CD8-positive, alpha-beta memory T cell (primary cell): Measurements from ENCODE around the gene COX7B. TPM values are rescaled to one million over a fixed set of nuclear protein-coding genes. Genes with fewer than 3 reads are reported as not detected.
"Not testable (repeated sequence)": the region's sequence is repeated elsewhere in the genome, so short reads cannot be mapped to it uniquely, and the experiment has no call there.

Experiments
- CTCF ChIA-PET: fragments of 350-600 bp; sonication (Branson Sonifier 250); formaldehyde crosslinking; loops from one replicate; lab custom pipeline; 2021; ENCODE audit warnings: antibody characterized with exemption; lab: Charles Lee
- POLR2A ChIA-PET: fragments of 350-600 bp; sonication (Branson Sonifier 250); formaldehyde crosslinking; loops from one replicate; lab custom pipeline; 2021; ENCODE audit warnings: antibody characterized with exemption; lab: Charles Lee
- DNase-seq, 5 donors: peaks; one replicate each; pipeline versions ENCODE4 v3.0.0 to v3.0.0-alpha.2; 2020 to 2022; ENCODE audit warnings: mixed read lengths in 1 of 5
- H3K27ac ChIP-seq: one replicate; pipeline ENCODE4 v1.7.0; 2013; ENCODE audit warnings: low read depth, mild to moderate bottlenecking, low read length, moderate library complexity
- H3K27me3 ChIP-seq: 2 replicates; pipeline ENCODE4 v1.7.0; 2013; ENCODE audit warnings: low read length, mild to moderate bottlenecking; ENCODE audit not compliant: insufficient read depth, poor library complexity, severe bottlenecking
- H3K36me3 ChIP-seq: 2 replicates; pipeline ENCODE4 v1.7.0; 2013; ENCODE audit warnings: mild to moderate bottlenecking, low read length, moderate library complexity; ENCODE audit not compliant: insufficient read depth
- H3K4me1 ChIP-seq: 2 replicates; pipeline ENCODE4 v1.7.0; 2013; ENCODE audit warnings: mild to moderate bottlenecking, low read length, moderate library complexity; ENCODE audit not compliant: insufficient read depth
- H3K4me3 ChIP-seq: 2 replicates; pipeline ENCODE4 v1.7.0; 2013; ENCODE audit warnings: mild to moderate bottlenecking, low read length
- H3K9me3 ChIP-seq: 2 replicates; pipeline ENCODE4 v1.7.0; 2013; ENCODE audit warnings: mild to moderate bottlenecking, low read length
- H3K27ac Mint-ChIP-seq, 8 donors: one replicate each; pipeline ENCODE4 v1.8.0; 2020 to 2021; ENCODE audit warnings: mixed read lengths in 8 of 8, mild to moderate bottlenecking in 6 of 8, inconsistent platforms in 3 of 8, moderate library complexity in 3 of 8
- H3K27me3 Mint-ChIP-seq, 2 donors: one replicate each; pipeline ENCODE4 v1.8.0; 2020 to 2021; ENCODE audit warnings: mixed read lengths in 2 of 2, mild to moderate bottlenecking in 1 of 2, moderate library complexity in 1 of 2
- H3K36me3 Mint-ChIP-seq, 3 donors: one replicate each; pipeline ENCODE4 v1.8.0; 2020 to 2021; ENCODE audit warnings: mixed read lengths in 3 of 3, inconsistent platforms in 1 of 3, mild to moderate bottlenecking in 1 of 3
- H3K4me1 Mint-ChIP-seq, 3 donors: one replicate each; pipeline ENCODE4 v1.8.0; 2020 to 2021; ENCODE audit warnings: mixed read lengths in 3 of 3, inconsistent platforms in 1 of 3, mild to moderate bottlenecking in 1 of 3
- H3K4me3 Mint-ChIP-seq, 7 donors: one replicate each; pipeline ENCODE4 v1.8.0; 2020 to 2021; ENCODE audit warnings: mixed read lengths in 7 of 7, mild to moderate bottlenecking in 6 of 7, moderate library complexity in 4 of 7, inconsistent platforms in 2 of 7
- H3K9me3 Mint-ChIP-seq, 5 donors: one replicate each; pipeline ENCODE4 v1.8.0; 2020 to 2022; ENCODE audit warnings: mixed read lengths in 5 of 5, mild to moderate bottlenecking in 3 of 5, moderate library complexity in 2 of 5, inconsistent platforms in 1 of 5
- polyA plus RNA-seq: library from polyadenylated mRNA; unstranded; fragments of 300-500 nt; fragmentation: Illumina TruSeq; gene quantifications from one replicate; pipeline ENCODE4 v1.2.3, GENCODE V29; 2021
- total RNA-seq, 2 experiments: library from RNA; stranded (reverse); gene quantifications; one replicate each; pipeline ENCODE4 v1.2.3, GENCODE V29; 2021

Gene COX7B
- 100 to 1,000 TPM; 298 to 348 TPM for total RNA-seq
- polyA plus RNA-seq: 377 TPM

DNA sequence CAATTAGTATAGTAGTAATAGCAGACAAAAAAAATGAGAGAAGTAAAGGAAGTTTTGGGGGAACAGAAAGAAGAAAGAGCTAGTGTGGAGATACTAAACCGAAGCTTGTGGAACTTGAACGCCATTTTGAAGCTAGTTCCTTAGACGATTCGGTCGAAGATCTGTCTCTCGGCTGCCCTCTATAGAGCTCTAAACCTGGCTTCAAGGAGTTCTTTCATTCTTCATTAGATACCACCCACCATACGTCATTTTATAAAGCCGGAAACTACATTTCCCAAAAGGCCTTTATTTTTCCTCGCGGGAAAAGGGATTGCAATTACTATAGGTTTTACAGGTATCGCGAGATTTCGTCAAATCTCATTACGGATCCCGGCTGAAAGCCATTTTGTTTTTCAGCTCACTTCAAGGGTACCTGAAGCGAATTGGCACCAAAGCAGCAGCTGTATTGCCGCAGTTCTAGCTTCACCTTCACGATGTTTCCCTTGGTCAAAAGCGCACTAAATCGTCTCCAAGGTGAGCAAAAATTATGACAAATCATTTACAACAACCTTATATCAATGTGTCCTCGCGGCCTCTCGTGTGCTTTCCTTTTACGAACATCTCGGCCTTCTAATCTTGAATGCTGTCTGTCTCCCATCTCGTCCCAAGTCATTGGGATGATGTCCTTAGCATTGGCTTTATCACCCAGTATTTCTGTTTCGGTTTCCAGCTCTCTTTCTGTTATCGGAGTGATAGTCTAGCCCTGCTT, at the start of gene COX7B:
Gene COX7B, plus strand, starts transcription at position 388 of the 748 bp plus-strand sequence. Its CDS starts 86 bp downstream, at position 474.
- Mint-ChIP-seq H3K9me3 (no peaks in the 10 kb centered on the region), H3K4me3 (peak within 1 kb of the TSS; percentile 85 to 98 (median 93)), H3K4me1 (peaks cover 17 to 37% (median 31%) of the 10 kb centered on the region in 3 donors), H3K27ac (peak within 1 kb of the TSS; percentile 92 to 99 (median 96)), H3K27me3 (no peaks in the 10 kb centered on the region), H3K36me3 (peaks cover 0 to 33% (median 2%) of the 10 kb centered on the region in 3 donors)
- Histone ChIP-seq H3K27me3 (no peaks in the 10 kb centered on the region), H3K4me1 (peaks cover 16% of the 10 kb centered on the region), H3K9me3 (no peaks in the 10 kb centered on the region), H3K27ac (peak within 1 kb of the TSS; percentile 81), H3K36me3 (peaks cover 4% of the 10 kb centered on the region), H3K4me3 (peak within 1 kb of the TSS; percentile 74)
- ChIA-PET CTCF (interaction anchor here (0.7 to 3.7 kb wide), 9 partner anchors 12 to 205 kb away, joined by 3 to 37 read pairs (median 3); partner anchors contain the start of genes ATP7A and PGK1), POLR2A (interaction anchor here (0.5 to 3.2 kb wide), 6 partner anchors 11 to 1472 kb away, joined by 3 to 21 read pairs (median 4); partner anchors contain the start of gene ATP7A)
- peak; percentile 24 to 87 (median 80) for DNase-seq

DNA sequence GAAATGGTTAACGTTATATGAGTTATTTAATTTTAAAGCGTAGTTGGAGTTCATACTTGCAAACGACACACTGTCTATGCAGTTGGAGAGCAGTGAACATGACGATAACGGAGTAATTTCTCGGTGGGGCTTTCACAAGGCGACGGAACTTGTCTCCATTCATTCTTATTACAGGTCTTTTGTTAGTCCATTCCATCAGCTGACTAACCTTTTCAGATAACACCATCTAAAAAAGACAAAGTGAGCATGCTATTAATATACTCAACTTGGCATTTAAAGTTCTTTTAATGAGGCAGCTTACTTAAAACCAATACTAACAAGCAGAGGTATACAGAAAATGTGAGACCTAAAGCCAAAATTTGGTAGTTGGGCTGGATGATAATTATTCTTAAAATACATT, 23.9 kb upstream of the COX7B start:
- peaks cover 2 to 17% (median 4%) of the 10 kb centered on the region in 3 donors for H3K4me1 Mint-ChIP-seq
- POLR2A ChIA-PET: no interaction called here
- no peaks in the 10 kb centered on the region for H3K27me3 Mint-ChIP-seq

GRCh38 chrX:77881418-77881817, 17.9 kb upstream of the COX7B start:
- H3K36me3 ChIP-seq, H3K27ac Mint-ChIP-seq, POLR2A ChIA-PET, CTCF ChIA-PET, H3K9me3 Mint-ChIP-seq, H3K27me3 ChIP-seq, H3K4me3 ChIP-seq, H3K27me3 Mint-ChIP-seq, H3K4me1 ChIP-seq, H3K9me3 ChIP-seq, DNase-seq, H3K27ac ChIP-seq, H3K4me3 Mint-ChIP-seq: not testable (repeated sequence)
- peaks cover 3 to 15% (median 5%) of the 10 kb centered on the region in 3 donors for H3K4me1 Mint-ChIP-seq
- peaks cover 0 to 30% (median 0%) of the 10 kb centered on the region in 3 donors for H3K36me3 Mint-ChIP-seq

More for the DNA sequence above, 23.9 kb upstream of the COX7B start:
- H3K4me3 ChIP-seq: no peak overlapping the region
- H3K36me3 ChIP-seq: no peaks in the 10 kb centered on the region
- no peaks in the 10 kb centered on the region for H3K4me1 ChIP-seq
- Mint-ChIP-seq H3K27ac (no peak overlapping the region), H3K4me3 (no peak overlapping the region), H3K9me3 (no peaks in the 10 kb centered on the region), H3K36me3 (peaks cover 0 to 31% (median 5%) of the 10 kb centered on the region in 3 donors)
- no peak for DNase-seq
- H3K27ac ChIP-seq: no peak overlapping the region
- H3K27me3 ChIP-seq: no peaks in the 10 kb centered on the region
- H3K9me3 ChIP-seq: no peaks in the 10 kb centered on the region
- CTCF ChIA-PET: interaction anchor here (1.0 kb wide), 1 partner anchor 16 kb away, joined by 3 read pairs; no protein-coding TSS in a partner anchor

- Mint-ChIP-seq H3K27ac (peak overlapping the region in 3 of 8 donors; percentile 1 to 99 (median 62)), H3K27me3 (peaks cover 0 to 2% of the 10 kb centered on the region in 2 donors), H3K36me3 (peaks cover 0 to 15% (median 0%) of the 10 kb centered on the region in 3 donors), H3K4me3 (peak overlapping the region in 5 of 7 donors; percentile 1 to 61 (median 13)), H3K4me1 (peaks cover 27 to 47% (median 42%) of the 10 kb centered on the region in 3 donors), H3K9me3 (no peaks in the 10 kb centered on the region)
- DNase-seq: no peak
- POLR2A ChIA-PET: no interaction called here
- Histone ChIP-seq H3K4me1 (peaks cover 12% of the 10 kb centered on the region), H3K9me3 (no peaks in the 10 kb centered on the region), H3K4me3 (no peak overlapping the region), H3K27me3 (no peaks in the 10 kb centered on the region), H3K27ac (no peak overlapping the region), H3K36me3 (no peaks in the 10 kb centered on the region)
- CTCF ChIA-PET: no interaction called here
Measured at GRCh38 chrX:77892887-77893286, 6.4 kb upstream of the COX7B start.

GRCh38 chrX:77893713-77894112, 5.6 kb upstream of the COX7B start:
- no peaks in the 10 kb centered on the region for H3K27me3 ChIP-seq
- H3K4me1 Mint-ChIP-seq: peaks cover 27 to 42% (median 37%) of the 10 kb centered on the region in 3 donors
- H3K36me3 Mint-ChIP-seq: peaks cover 0 to 15% (median 0%) of the 10 kb centered on the region in 3 donors
- no peak overlapping the region for H3K27ac ChIP-seq
- ChIA-PET CTCF (interaction anchor here (2.8 kb wide), 1 partner anchor 16 kb away, joined by 12 read pairs; the partner anchor contains the start of gene ATP7A), POLR2A (no interaction called here)
- peak overlapping the region in 6 of 7 donors; percentile 61 to 96 (median 93) for H3K4me3 Mint-ChIP-seq
- H3K36me3 ChIP-seq: no peaks in the 10 kb centered on the region
- no peak for DNase-seq
- H3K4me3 ChIP-seq: no peak overlapping the region
- H3K9me3 ChIP-seq: no peaks in the 10 kb centered on the region
- H3K27ac Mint-ChIP-seq: peak overlapping the region in 5 of 8 donors; percentile 96 to 100 (median 98)
- peaks cover 0 to 2% of the 10 kb centered on the region in 2 donors for H3K27me3 Mint-ChIP-seq
- H3K4me1 ChIP-seq: peaks cover 12% of the 10 kb centered on the region
- no peaks in the 10 kb centered on the region for H3K9me3 Mint-ChIP-seq

GRCh38 chrX:77894921-77895886, 4.1 kb upstream of the COX7B start, which contains the start of gene MAGT1:
TSS of gene MAGT1 (minus strand) at chrX:77895435. CDS start at chrX:77895410, 25 bp downstream.
- peaks cover 0 to 2% of the 10 kb centered on the region in 2 donors for H3K27me3 Mint-ChIP-seq
- Histone ChIP-seq H3K36me3 (no peaks in the 10 kb centered on the region), H3K27ac (peak within 1 kb of the TSS; percentile 89), H3K9me3 (no peaks in the 10 kb centered on the region), H3K27me3 (no peaks in the 10 kb centered on the region), H3K4me1 (peaks cover 12% of the 10 kb centered on the region), H3K4me3 (peak within 1 kb of the TSS; percentile 68)
- H3K4me1 Mint-ChIP-seq: peaks cover 30 to 42% (median 36%) of the 10 kb centered on the region in 3 donors
- peak within 1 kb of the TSS; percentile 90 to 98 (median 95) for H3K4me3 Mint-ChIP-seq
- POLR2A ChIA-PET: interaction anchor here (0.6 to 1.7 kb wide), 3 partner anchors 16 to 1722 kb away, joined by 3 to 6 read pairs (median 3); partner anchors contain the start of gene ATP7A
- peak; percentile 80 to 97 (median 91) for DNase-seq
- H3K27ac Mint-ChIP-seq: peak within 1 kb of the TSS; percentile 97 to 100 (median 99)
- CTCF ChIA-PET: interaction anchor here (0.9 to 2.8 kb wide), 3 partner anchors 15 to 130 kb away, joined by 3 to 12 read pairs (median 6); partner anchors contain the start of gene ATP7A
- H3K36me3 Mint-ChIP-seq: peaks cover 0 to 17% (median 0%) of the 10 kb centered on the region in 3 donors
- no peaks in the 10 kb centered on the region for H3K9me3 Mint-ChIP-seq

DNA sequence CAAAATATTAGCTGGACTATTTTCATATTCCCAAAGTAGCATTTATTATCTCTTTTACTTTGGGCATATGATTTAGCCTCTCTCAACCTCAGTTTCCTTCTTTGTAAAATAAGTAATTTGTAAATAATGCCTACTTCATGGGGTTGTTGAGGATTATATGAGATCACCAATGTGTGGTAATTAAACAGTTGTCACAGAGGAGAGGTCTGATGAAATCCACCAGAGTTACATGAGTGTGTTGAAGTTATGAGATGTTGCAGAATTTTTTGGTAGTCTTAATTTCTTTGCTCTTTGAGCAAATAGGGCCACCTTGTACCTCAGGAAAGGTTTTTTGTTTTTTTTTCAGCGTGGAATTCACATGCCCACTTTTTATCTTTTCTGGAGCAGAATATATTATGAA, 1.4 kb downstream of the COX7B start:
- H3K36me3 ChIP-seq: peaks cover 4% of the 10 kb centered on the region
- no peaks in the 10 kb centered on the region for H3K9me3 Mint-ChIP-seq
- H3K27me3 ChIP-seq: no peaks in the 10 kb centered on the region
- peak overlapping the region; percentile 81 for H3K27ac ChIP-seq
- H3K4me1 Mint-ChIP-seq: peaks cover 17 to 35% (median 28%) of the 10 kb centered on the region in 3 donors
- peak overlapping the region; percentile 38 to 98 (median 90) for H3K4me3 Mint-ChIP-seq
- ChIA-PET POLR2A (interaction anchor here (3.2 kb wide), 1 partner anchor 9 kb away, joined by 21 read pairs; the partner anchor contains the start of gene ATP7A), CTCF (interaction anchor here (3.0 to 3.7 kb wide), 2 partner anchors 11 to 124 kb away, joined by 12 to 37 read pairs; partner anchors contain the start of gene ATP7A)
- peak overlapping the region; percentile 74 for H3K4me3 ChIP-seq
- H3K36me3 Mint-ChIP-seq: peaks cover 0 to 36% (median 2%) of the 10 kb centered on the region in 3 donors
- H3K27me3 Mint-ChIP-seq: no peaks in the 10 kb centered on the region
- DNase-seq: no peak
- peak overlapping the region; percentile 63 to 99 (median 90) for H3K27ac Mint-ChIP-seq
- H3K9me3 ChIP-seq: no peaks in the 10 kb centered on the region
- peaks cover 16% of the 10 kb centered on the region for H3K4me1 ChIP-seq
